ENCODE data around the gene IFI35. TPM values are rescaled to one million over a fixed set of nuclear protein-coding genes. Genes with fewer than 3 reads are reported as not detected.

Gene IFI35
- total and polyA plus RNA-seq, 9 of the 15 experiments (the other 6 are each of a cell fraction or from before 2014, with no cell fraction given) = 4.4 to 13.1 (median 10.2) TPM

DNA sequence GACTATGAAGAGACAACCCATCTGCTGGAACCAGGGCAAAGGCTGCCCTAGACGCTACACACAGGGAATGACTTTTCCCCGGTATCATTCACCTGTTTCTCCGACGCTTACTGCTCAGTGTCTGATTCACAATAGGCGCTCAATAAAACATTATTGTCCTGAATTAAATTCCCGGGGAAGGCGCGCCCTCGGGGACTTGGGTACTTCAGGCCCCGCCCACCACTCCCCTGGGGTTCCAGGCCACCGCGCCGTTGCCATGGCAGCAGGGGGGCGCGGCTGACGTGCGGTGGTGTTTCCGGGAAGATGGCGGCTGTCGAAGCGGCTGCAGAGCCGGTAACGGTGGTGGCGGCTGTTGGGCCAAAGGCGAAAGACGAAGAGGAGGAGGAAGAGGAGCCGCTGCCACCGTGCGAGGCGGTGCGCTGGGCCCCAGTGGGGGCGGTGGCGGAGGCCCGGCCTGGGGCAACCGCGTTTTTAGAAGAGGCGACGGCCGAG, 26.3 kb upstream of the IFI35 start, which contains the start of gene RUNDC1 (continued):
- TF ChIP-seq, protein P1, sequence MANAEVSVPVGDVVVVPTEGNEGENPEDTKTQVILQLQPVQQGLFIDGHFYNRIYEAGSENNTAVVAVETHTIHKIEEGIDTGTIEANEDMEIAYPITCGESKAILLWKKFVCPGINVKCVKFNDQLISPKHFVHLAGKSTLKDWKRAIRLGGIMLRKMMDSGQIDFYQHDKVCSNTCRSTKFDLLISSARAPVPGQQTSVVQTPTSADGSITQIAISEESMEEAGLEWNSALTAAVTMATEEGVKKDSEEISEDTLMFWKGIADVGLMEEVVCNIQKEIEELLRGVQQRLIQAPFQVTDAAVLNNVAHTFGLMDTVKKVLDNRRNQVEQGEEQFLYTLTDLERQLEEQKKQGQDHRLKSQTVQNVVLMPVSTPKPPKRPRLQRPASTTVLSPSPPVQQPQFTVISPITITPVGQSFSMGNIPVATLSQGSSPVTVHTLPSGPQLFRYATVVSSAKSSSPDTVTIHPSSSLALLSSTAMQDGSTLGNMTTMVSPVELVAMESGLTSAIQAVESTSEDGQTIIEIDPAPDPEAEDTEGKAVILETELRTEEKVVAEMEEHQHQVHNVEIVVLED (CRISPR knock-in tag; IDR thresholded peaks at IDR 0.05) = no peak
- TF ChIP-seq NELFE (IDR thresholded peaks at IDR 0.05; ENCODE audit: insufficient read depth, insufficient read length) (no peak), ZFP30 (CRISPR knock-in tag; IDR thresholded peaks at IDR 0.05; ENCODE audit: borderline replicate concordance) (no peak), ZNF444 (CRISPR knock-in tag; IDR thresholded peaks at IDR 0.05) (no peak), BHLHE40 (IDR thresholded peaks at IDR 0.05; ENCODE audit: low read length) (no peak), ZNF75A (CRISPR knock-in tag; IDR thresholded peaks at IDR 0.05) (no peak), SMARCA5 (IDR thresholded peaks at IDR 0.05) (no peak), NONO (IDR thresholded peaks at IDR 0.05; ENCODE audit: low read depth in 2 of 2, low read length in 1 of 2) (no peak; a peak in 1 of 4 replicates), CHD1 (IDR thresholded peaks at IDR 0.05; ENCODE audit: low read length) (peak; percentile 54), ZNF699 (CRISPR knock-in tag; IDR thresholded peaks at IDR 0.05; ENCODE audit: insufficient replicate concordance) (no peak), FOXJ3 (CRISPR knock-in tag; IDR thresholded peaks at IDR 0.05) (no peak), SETDB1 (IDR thresholded peaks at IDR 0.05; ENCODE audit: low read length) (no peak), ELF2 (CRISPR knock-in tag; IDR thresholded peaks at IDR 0.05) (peak; percentile 95), CEBPB (tag; IDR thresholded peaks at IDR 0.05) (no peak), PTTG1 (tag; IDR thresholded peaks at IDR 0.05; ENCODE audit: low read depth) (no peak), SREBF1 (IDR thresholded peaks at IDR 0.05; ENCODE audit: borderline replicate concordance, low read depth, low read length) (no peak; the same call in 1 of the 2 replicates), ETS2 (tag; IDR thresholded peaks at IDR 0.05; ENCODE audit: borderline replicate concordance, poor library complexity, severe bottlenecking) (no peak)
- TF ChIP-seq, protein P2, sequence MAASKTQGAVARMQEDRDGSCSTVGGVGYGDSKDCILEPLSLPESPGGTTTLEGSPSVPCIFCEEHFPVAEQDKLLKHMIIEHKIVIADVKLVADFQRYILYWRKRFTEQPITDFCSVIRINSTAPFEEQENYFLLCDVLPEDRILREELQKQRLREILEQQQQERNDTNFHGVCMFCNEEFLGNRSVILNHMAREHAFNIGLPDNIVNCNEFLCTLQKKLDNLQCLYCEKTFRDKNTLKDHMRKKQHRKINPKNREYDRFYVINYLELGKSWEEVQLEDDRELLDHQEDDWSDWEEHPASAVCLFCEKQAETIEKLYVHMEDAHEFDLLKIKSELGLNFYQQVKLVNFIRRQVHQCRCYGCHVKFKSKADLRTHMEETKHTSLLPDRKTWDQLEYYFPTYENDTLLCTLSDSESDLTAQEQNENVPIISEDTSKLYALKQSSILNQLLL (CRISPR knock-in tag; IDR thresholded peaks at IDR 0.05; ENCODE audit: borderline replicate concordance) = no peak
- TF ChIP-seq, protein P3, sequence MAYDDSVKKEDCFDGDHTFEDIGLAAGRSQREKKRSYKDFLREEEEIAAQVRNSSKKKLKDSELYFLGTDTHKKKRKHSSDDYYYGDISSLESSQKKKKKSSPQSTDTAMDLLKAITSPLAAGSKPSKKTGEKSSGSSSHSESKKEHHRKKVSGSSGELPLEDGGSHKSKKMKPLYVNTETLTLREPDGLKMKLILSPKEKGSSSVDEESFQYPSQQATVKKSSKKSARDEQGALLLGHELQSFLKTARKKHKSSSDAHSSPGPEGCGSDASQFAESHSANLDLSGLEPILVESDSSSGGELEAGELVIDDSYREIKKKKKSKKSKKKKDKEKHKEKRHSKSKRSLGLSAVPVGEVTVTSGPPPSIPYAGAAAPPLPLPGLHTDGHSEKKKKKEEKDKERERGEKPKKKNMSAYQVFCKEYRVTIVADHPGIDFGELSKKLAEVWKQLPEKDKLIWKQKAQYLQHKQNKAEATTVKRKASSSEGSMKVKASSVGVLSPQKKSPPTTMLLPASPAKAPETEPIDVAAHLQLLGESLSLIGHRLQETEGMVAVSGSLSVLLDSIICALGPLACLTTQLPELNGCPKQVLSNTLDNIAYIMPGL (CRISPR knock-in tag; IDR thresholded peaks at IDR 0.05) = no peak
- TF ChIP-seq, protein P4, sequence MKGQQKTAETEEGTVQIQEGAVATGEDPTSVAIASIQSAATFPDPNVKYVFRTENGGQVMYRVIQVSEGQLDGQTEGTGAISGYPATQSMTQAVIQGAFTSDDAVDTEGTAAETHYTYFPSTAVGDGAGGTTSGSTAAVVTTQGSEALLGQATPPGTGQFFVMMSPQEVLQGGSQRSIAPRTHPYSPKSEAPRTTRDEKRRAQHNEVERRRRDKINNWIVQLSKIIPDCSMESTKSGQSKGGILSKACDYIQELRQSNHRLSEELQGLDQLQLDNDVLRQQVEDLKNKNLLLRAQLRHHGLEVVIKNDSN (CRISPR knock-in tag; IDR thresholded peaks at IDR 0.05) = no peak
- TF ChIP-seq, protein P5, sequence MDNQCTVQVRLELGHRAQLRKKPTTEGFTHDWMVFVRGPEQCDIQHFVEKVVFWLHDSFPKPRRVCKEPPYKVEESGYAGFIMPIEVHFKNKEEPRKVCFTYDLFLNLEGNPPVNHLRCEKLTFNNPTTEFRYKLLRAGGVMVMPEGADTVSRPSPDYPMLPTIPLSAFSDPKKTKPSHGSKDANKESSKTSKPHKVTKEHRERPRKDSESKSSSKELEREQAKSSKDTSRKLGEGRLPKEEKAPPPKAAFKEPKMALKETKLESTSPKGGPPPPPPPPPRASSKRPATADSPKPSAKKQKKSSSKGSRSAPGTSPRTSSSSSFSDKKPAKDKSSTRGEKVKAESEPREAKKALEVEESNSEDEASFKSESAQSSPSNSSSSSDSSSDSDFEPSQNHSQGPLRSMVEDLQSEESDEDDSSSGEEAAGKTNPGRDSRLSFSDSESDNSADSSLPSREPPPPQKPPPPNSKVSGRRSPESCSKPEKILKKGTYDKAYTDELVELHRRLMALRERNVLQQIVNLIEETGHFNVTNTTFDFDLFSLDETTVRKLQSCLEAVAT (IDR thresholded peaks at IDR 0.05) = no peak
- TF ChIP-seq, protein P6, sequence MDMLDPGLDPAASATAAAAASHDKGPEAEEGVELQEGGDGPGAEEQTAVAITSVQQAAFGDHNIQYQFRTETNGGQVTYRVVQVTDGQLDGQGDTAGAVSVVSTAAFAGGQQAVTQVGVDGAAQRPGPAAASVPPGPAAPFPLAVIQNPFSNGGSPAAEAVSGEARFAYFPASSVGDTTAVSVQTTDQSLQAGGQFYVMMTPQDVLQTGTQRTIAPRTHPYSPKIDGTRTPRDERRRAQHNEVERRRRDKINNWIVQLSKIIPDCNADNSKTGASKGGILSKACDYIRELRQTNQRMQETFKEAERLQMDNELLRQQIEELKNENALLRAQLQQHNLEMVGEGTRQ (CRISPR knock-in tag; IDR thresholded peaks at IDR 0.05) = no peak
